GM19467 (cell line): Measurements from ENCODE around the gene EML6.
"Not testable (repeated sequence)": the region's sequence is repeated elsewhere in the genome, so short reads cannot be mapped to it uniquely, and the experiment has no call there.

Experiments used
- ATAC-seq: cut with Tn5 transposase; IDR thresholded peaks from one replicate; pipeline ENCODE4 v1.9.1; 2021; ENCODE audit warnings: mild to moderate bottlenecking, moderate library complexity; ENCODE audit not compliant: unreplicated experiment

The EML6 gene

DNA sequence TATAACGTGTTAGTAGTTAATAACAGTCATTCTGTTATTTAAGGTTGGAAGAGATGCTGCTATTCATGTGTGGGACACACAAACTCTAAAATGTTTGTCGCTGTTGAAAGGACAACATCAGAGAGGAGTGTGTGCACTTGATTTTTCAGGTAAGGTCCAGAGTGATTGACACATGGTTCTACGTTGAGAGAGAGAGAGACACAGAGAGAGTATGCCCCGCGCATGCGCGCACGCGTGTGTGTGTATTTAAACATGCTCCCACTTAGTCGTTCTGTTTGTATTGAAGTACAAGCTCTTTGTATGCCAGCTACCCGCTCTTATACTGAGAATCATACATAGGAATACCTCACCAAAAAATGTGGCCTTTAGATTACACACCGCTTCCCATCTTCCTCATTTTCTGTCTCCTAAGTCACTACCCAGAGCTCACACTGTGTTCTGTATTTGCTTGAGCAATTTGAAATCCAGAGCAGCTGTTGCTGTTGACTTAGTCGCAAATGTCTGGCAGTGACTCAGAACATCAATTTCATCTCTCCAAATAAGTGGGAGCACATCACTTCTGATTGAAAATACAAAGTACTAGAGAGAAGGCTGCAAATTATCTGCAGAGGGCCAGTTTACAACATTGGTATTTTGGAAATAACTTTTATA is 148.1 kb downstream of the EML6 start:
- no peak for ATAC-seq

DNA sequence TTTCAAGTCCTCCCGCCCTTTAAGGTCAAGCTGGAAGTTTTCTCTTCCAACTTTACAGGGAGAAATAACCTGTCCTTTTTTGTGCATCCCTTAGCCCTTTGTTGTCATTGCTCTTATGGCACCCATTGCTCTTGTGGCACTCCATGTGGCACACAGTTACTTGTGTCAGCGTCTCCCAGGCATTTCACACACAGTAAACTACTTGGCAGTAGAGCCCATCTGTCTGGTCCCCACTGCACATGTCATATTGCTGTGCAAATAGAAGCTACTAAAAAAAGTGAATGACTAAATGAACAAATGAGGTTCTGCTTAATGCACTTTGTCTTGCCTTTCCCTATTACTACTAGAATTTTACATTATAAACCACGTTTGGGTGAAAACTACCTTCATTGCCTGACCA is 149.3 kb downstream of the EML6 start:
- ATAC-seq: no peak

DNA sequence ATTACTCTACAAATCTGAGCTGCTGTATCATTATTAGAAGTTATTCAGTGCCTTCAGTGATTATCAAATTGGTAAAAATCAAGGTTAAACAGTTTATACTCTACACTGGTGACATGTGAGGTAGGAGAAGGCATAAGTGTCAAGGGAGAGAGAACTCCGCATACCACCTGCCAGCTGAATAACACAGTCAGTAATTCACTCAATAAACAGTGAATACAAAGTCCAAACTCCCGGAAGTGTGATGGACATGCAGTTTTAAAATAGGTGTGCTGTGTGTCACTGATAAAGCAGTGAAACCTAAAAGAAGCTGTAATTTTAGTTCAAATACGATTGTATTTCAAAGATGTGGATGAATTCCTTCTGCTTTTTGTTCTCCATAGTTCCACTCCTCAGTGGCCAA is 149.8 kb downstream of the EML6 start:
- ATAC-seq: not testable (repeated sequence)

DNA sequence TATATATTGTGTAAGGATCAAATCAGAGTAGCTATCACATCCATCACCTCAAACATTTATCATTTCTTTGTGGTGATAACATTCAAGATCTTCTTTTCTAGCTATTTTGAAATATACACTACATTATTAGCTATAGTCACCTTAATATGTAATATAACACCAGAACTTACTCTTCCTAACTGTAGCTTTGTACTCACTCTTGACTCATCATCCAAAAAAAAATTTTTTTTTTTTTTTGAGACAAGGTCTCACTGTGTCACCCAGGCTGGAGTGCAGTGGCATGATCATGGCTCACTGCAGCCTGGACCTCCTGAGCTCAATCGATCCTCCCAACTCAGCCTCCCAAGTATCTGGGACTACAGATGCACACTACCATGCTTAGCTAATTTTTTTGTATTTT is 153.3 kb downstream of the EML6 start:
- no peak for ATAC-seq

DNA sequence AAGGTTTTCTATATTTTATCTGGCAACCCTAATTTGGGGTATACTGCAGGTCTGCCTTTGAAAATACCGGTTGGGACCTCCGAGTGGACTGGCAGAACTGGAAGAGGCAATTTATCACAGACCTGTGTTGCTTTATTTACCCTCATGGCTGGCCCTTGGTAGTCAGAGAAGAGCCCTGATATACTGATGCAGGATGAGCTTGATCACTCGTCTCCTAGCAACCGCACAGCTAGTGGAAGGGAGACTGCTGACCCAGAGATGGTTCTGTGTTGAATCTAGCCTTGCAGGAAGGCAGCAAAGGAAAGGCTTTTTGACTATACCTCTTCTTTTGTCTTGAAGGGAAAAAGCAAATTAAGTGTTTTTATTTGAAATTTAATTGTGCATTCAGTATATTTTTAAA is 154.7 kb downstream of the EML6 start:
- ATAC-seq: no peak

DNA sequence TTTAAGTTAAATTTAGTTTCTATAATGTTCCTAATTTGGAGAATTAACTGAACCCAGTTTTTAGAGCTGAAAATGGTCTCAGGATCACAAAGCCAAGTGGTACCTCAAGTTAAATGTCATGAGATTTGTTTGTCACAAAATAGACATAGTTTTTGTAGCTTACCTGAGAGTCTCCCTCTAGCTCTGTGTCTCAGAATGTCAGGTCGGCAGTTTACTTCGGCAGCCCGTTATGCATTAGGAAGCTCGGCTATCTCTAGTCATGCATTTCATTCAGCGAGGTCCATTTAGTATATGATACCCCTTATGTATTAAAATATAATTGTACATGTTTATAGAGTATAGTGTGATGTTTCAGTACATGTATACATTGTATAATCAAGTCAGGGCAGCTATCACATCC is 155.6 kb downstream of the EML6 start:
- no peak for ATAC-seq

DNA sequence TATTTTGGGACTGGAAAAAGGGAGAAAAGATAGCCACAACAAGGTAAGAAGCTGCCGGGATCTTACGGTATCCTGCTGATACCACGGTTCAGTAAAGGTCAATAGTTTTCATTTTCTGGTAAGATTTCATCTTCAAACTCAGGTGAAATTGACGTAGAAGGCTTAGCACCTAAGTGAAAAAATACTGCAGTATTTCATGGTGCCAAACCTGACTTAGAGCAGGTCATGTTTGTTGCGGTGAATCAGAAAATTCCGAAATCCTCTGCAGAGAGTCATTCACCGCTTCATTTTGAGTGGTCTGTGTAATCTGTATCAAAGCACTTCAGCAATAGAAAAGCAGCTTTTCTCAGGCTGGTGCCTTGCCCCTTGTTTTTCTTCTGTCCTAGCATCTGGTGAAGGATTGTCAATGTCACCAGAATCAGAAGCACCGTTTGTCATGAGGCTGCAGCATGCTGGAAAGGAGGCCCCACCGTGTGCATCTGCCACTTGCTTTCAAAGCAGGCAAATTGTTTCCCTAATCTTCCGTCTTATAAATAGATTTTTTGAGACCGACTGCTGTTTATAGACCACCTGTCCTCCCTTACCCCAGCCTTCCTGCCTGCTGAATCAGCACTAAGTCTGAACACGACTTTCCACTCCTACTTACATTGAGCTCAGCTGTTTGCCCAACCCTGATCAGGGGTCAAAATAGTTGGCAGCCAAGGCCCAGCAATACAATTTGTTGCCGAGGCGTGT is 156.3 kb downstream of the EML6 start:
- no peak for ATAC-seq

DNA sequence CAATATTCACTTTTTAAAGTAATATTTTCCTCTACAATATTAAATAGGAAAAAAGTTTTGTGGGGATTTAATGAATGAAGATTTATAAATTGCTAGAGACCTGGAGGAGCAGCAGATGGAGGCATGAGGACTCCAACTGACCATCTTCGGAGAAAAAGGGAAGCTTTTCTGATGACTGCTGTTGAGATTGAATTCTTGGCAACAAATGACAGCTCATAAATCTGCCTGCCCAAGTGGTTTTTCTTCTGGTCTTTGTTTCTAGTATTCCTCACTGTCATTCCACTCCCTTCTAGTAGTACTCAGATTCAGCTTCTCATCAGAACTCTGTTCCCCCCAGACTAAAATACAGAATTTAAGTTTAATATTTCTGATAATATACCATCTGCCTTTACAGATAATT is 157.0 kb downstream of the EML6 start:
- no peak for ATAC-seq

DNA sequence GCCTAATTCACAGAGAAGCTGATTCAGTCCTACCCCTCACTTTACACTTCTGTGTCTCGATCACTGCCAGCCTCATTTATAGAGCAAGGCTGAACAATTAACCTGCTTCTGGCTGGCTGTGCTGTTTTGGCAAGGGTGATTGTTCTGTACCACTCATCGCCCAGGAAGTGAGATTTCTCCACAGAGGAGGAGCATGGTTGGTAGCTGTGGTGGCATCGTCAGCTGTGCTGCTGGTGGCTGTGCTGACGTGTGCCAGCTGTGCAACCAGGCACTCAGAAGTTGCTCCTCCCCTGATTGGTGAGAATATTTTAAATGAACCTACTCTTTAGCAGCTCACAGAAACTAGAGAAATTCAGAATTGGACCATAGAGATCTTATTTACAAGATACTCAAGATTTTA is 158.3 kb downstream of the EML6 start:
- no peak for ATAC-seq

DNA sequence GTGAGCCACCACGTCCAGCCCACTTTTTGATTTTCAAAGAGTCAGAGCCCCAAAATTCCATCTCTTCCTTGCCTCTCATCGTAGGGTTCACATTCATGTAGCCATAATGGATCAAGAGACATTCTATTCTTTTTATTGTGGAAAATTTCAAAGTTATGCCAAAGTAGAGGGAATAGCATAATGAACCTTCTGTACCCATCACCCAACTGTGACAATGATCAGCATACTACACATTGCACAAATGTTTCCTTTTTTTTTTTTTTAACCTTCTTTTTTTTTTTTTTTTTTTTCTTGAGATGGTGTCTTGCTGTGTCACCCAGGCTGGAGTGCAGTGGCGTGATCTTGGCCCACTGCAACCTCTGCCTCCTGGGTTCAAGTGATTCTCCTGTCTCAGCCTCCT is 162.4 kb downstream of the EML6 start:
- ATAC-seq: no peak

DNA sequence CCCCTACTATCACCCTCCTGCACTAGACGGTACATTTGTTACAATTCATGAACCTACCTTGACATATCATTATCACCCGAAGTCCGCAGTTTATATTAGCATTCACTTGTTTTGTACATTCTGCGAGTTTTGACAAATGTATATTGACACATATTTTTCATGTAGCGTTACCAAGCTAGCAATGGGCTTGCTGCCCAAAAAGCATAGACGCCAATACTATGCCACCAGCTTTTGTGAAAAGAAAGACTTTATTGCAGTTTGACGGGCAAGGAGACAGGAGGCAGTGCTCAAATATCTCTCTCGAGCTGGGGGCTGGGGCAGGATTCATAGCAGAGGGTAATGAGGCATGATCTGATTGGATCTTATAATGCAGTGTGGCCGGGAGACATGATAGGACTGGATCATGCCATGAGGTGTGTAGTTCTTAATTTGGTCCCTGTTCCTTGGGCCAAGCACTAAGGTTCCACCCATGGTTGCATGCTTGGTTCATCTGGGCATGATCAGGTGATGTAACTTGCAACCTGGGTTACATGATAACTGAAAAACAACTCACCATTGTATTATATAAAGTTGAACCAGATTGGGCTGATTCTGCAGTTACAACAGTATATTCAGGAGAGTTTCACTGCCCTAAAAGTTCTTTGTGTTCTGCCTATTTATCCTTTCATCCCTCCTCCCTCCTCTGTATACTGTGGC is 164.5 kb downstream of the EML6 start:
- no peak for ATAC-seq

DNA sequence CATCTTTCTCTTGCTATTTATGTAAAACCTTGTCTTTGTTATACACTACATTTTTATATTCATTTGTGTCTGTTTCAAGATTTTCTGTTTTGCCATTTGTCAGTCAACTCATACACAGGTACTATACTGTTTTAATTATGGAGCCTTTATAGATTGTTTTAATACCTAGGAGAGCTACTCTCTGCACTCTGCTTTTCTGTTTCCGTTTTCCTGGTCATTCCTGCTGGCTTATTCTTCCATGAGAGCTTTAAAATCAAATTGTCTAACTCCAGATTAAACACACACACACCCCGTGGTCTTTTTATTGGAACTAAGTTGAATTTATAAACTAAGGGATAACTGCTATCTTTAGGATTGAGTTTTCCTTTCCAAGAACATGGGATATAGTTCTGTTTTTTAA is 165.6 kb downstream of the EML6 start:
- ATAC-seq: no peak

DNA sequence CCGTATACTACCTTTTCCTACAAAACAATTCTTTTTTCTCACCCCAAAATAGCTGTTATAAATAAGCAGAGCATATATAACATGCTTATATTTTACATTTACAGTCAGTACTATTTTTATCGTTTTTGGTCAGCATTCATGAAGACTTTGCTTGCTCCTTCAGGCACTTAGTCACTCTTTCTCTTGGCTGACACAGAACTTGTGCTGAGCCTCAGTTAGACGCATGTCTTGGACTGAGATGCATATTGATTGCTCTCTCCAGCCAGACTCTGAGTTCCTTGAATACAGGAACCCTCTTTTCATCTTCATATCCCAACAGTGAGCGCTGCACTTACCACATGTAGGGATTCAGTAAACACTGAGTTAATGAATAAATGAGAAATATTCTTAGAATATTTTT is 168.4 kb downstream of the EML6 start:
- ATAC-seq: no peak

DNA sequence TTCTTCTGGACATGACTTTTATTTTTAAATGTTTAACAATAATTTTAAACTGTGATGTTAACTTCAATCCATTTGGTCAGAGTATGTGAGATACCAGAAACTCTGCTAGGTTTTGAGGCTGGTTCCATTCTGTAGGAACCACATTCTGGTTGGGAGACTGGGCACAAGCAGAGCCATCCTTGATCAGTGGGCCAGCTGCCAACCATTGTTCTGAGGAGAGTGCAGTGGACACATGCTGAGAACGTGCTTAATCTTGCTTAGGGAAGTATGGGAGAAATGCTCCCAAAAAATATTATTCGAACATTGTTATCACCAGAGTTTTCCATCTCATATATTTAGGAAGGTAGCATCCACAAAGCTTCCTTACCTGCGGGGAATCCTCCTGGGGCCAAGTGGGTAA is 171.0 kb downstream of the EML6 start:
- no peak for ATAC-seq

DNA sequence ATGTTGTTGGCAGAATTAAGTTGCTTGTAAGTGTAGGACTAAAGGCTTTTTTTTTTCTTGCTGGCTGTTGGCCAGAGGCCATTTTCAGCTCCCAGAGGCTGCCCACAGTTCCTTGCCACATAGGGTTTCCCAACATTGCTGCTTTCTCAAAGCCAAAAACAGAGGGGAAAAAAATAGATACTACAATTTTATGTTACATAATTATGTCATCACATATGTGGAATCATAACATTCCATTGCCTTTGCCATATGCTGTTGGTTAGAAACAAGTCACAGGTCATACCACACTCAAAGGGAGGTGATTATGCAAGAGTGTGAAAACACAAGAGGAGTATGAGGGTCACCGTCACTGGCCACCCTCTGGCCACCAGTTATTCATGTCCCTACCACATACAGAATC is 172.3 kb downstream of the EML6 start:
- ATAC-seq: no peak

DNA sequence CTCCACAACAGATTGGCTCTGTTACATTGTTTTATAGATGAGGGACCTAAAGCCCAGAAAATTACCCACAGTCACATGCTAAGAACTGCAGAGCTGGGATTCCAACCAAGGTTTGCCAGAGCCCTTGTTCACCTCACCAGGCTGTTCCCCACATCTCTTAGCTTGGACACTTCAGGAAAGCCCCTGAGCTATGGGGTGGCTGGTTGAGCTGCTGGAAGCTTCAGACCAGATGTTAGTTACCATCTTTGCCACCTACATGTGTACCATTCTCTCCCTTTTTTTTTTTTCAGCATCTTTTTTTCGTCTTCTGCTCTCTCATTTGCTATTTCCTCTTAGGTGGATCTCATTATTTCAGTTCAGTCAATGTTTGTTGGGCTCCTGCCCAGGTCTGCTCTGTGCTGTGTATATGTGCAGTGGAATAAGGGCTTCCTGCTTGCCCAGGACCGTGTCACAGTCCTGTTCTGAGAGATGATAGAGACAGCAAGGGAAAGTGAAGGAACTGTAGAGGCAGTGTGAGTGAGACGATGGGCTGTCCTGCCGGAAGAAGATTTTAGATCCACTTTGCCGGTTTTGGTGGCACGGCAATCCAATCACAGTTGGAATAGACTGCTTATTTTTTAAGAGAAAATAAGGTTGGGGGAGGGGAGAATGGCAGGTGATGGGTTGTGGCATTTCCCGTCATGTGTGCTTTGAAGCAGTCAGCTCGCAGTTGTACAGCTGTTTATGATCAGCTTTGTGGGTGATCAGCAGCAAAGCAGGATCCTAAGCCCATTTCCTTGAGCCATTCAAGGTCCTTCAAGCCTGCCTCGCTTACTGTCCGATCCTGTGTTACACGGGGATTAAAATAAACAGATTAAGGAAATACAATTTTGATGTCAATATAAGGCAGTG is 174.2 kb downstream of the EML6 start:
- no peak for ATAC-seq

DNA sequence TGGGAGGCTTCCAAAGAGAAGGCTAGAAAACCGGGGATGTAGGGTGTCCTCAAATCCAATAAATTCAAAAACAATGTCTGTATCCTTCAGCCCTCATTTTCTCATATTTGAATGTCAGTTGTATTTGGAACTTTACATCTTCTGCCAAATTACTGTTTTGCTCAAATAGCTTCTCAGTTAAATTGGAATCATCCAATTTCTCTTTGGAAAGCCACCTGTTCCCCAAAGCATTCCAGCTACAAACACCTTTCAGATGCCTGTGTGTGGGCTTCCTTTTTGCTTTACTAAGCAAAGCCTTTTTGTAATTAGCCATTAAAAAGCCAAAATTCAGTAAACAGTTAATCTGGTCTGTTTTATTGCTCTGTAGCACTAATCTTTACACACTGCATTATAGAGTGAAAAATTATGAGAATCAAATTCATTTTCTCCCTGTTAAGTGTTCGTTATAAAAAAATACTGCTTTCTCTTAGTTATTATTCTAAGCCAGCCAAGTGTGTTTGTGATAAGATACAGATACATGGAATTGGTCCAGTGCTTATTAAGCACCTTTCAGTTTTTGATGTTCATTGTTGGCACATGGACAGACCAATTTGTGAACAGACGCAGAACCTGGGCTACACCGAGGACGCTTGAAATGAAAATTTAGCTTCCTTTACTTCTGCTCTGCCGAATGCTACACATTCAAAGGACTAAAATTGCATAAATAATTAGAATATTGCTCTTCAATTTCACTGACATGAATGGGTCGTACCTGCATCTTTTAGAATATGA is 175.2 kb downstream of the EML6 start:
- no peak for ATAC-seq

DNA sequence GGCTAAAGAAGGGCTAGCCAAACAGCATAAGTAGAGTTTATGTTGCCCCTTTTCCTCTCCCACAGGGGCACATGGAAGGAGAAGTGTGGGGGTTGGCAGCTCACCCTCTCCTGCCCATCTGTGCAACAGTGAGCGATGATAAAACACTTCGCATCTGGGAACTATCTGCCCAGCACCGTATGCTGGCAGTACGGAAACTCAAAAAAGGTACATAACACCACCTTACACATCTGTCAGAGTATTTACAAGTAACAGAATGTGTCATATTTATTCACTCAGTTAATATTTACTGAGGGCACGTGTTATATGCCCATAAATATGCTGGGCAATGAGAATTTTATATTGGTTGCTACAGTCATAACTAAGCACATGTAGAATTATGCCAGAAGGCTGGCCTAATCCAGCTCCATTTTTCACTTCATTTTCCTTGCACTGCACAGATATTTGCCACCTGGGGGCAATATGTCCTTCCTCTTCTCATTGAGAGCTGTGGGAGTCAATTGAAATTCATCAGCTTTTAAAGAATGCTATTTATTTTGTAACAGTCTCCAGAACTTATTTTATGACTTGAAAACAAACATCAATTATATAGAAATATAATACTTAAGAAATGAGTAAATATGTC is 176.2 kb downstream of the EML6 start:
- ATAC-seq: no peak

DNA sequence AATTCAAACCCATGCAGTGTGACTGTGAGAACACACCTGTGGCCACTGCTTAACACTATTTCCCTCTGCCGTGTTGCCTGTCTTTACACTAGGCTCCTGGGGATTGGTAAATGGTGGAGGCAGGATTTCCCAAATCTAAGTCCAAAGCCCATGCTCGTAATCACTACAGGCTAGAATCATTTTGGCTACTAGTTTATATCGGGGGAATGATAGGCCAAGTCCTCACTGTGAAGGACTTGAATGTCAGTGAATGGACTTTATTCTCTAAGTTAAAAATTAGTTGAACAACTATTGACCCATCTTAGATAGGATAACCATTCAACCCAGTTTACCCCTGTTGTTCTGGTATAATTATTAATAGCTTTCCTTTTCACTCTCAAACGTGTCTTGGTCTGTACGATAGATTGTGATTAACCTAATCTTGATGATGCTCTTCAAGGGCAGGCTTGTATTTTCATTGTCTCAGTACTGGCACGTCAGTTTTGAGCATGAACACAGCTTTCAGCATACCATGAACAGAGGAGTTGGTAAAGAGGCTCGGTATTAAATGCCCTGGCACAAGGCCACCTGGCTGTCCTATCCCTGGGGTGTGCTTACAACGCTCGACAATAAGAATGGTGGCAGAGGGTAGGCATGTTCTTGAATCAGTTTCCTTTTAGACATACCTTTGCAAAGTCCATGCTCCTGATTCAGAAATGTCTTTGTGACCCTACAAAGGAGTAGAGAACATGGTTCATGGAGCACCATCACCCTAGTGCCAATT is 177.9 kb downstream of the EML6 start:
- no peak for ATAC-seq
